HUES6 (cell line): ENCODE results near the gene BMAL1.

ENCODE experiments used
- H3K27ac ChIP-seq: 2 replicates; pipeline ENCODE4 v1.7.0; 2013; ENCODE audit warnings: low read depth, mild to moderate bottlenecking, low read length, inconsistent platforms
- H3K27me3 ChIP-seq: 2 replicates; pipeline ENCODE4 v1.6.1; 2013; ENCODE audit warnings: low read length; ENCODE audit not compliant: control insufficient read depth, insufficient read depth
- H3K36me3 ChIP-seq: 2 replicates; pipeline ENCODE4 v1.6.1; 2013; ENCODE audit warnings: low read length; ENCODE audit not compliant: control insufficient read depth, insufficient read depth
- H3K4me1 ChIP-seq: 2 replicates; pipeline ENCODE4 v1.6.1; 2013; ENCODE audit warnings: low read length; ENCODE audit not compliant: control insufficient read depth, insufficient read depth
- H3K4me3 ChIP-seq: 2 replicates; pipeline ENCODE4 v1.5.1; 2013; ENCODE audit warnings: low read depth, low read length
- H3K9ac ChIP-seq: one replicate; pipeline ENCODE4 v1.6.1; 2013; ENCODE audit warnings: mild to moderate bottlenecking, low read length
- H3K9me3 ChIP-seq: 2 replicates; pipeline ENCODE4 v1.6.1; 2013; ENCODE audit warnings: low read depth, low read length; ENCODE audit not compliant: control insufficient read depth, insufficient read depth

Gene BMAL1

DNA sequence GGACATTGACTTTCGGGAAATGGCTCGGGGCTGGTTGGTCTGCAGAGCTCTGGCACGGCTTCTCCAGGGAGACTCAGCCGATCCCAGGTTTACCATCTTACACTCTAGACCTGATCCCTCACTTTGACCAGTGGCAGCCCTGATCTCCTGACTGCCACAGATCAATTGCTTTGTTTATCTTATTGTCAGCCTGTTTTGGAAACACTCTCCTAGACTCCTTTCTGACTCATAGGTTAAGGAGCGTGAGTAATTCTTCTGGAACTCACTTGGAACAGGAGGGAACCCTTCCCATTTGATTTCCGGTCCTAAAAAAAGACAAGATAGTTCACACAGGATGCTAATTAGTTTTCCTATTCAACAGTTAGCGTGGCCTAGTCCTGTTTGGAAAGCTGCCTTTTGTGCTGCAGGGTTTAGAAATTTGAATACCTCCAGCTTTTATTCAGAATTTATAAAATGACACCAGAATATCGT lies 16.0 kb upstream of the BMAL1 start:
- H3K4me1 ChIP-seq, result peaks cover 52% of the 10 kb centered on the region
- H3K27me3 ChIP-seq, result no peaks in the 10 kb centered on the region
- H3K27ac ChIP-seq, result peak overlapping the region; percentile 43; the same call in 1 of the 2 replicates
- no peaks in the 10 kb centered on the region for H3K36me3 ChIP-seq
- H3K4me3 ChIP-seq, result no peak overlapping the region
- peak overlapping the region; percentile 11 for H3K9ac ChIP-seq
- no peaks in the 10 kb centered on the region for H3K9me3 ChIP-seq

DNA sequence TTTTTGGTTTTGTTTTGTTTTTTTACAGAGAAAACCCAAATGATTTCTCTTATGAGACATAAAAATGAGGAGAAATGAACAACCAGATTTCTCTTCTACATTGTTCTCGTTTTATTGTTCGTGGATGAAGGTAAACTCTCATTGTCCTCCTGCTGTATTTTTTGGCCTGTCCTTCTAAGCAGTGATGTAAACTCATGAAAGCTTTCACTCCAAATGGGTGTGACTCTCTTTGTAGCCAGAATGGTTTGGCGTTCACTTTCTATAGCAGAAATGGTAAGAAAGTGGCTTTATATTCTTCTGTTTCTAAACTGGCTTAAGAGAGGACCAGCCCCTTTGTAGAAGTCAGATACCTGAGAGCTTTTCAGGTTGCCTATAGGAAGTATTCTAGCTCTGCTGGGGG lies 15.5 kb upstream of the BMAL1 start:
- Histone ChIP-seq H3K27ac (peak overlapping the region; percentile 43; the same call in 1 of the 2 replicates), H3K9ac (no peak overlapping the region)

DNA sequence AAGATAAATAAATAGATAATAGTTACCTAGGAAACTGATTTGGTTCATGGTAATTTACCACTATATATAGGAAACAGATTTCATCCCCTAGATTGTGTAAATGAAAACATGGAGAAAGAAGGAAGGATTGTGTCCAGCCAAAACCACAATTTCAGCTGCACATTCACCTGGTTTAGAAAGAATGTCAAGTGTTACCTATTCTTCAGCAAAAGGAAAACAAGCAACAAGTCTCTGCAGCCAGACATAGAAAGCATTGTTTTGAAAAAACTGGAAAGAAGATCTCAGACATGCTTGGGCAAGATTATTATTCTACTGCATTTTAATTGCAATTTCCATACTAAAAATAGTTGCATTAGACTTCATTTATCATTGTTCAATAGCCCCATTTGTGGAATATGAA lies 8.8 kb upstream of the BMAL1 start:
- Histone ChIP-seq H3K9me3 (no peaks in the 10 kb centered on the region), H3K4me3 (no peak overlapping the region), H3K4me1 (peaks cover 10% of the 10 kb centered on the region), H3K9ac (no peak overlapping the region), H3K36me3 (no peaks in the 10 kb centered on the region), H3K27ac (no peak overlapping the region), H3K27me3 (peaks cover 18% of the 10 kb centered on the region)

More for the DNA sequence above, 15.5 kb upstream of the BMAL1 start:
- no peaks in the 10 kb centered on the region for H3K9me3 ChIP-seq
- H3K36me3 ChIP-seq, result no peaks in the 10 kb centered on the region
- H3K4me1 ChIP-seq, result peaks cover 52% of the 10 kb centered on the region
- H3K4me3 ChIP-seq, result no peak overlapping the region
- no peaks in the 10 kb centered on the region for H3K27me3 ChIP-seq

DNA sequence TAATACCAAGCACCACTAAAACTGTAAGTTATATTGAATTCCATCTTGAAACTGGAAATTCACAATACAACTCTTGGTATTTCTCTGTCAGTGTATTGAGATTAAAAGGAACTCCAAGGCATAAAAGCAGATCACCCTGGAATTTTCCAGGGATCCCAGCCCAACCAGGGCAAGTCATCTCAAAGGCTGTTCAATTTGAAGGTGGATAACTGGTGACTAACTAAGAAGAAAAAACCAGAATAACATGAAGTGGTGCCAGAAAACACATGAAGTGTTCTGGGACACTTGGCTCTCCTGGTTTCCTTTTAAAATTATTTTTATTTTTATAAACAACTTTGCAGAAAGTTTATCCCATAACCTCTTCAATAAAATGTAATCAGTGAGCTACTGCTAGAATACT lies 7.8 kb upstream of the BMAL1 start:
- Histone ChIP-seq H3K27me3 (peaks cover 28% of the 10 kb centered on the region), H3K9me3 (no peaks in the 10 kb centered on the region), H3K4me3 (no peak overlapping the region), H3K27ac (no peak overlapping the region), H3K36me3 (no peaks in the 10 kb centered on the region), H3K4me1 (peaks cover 4% of the 10 kb centered on the region), H3K9ac (no peak overlapping the region)

DNA sequence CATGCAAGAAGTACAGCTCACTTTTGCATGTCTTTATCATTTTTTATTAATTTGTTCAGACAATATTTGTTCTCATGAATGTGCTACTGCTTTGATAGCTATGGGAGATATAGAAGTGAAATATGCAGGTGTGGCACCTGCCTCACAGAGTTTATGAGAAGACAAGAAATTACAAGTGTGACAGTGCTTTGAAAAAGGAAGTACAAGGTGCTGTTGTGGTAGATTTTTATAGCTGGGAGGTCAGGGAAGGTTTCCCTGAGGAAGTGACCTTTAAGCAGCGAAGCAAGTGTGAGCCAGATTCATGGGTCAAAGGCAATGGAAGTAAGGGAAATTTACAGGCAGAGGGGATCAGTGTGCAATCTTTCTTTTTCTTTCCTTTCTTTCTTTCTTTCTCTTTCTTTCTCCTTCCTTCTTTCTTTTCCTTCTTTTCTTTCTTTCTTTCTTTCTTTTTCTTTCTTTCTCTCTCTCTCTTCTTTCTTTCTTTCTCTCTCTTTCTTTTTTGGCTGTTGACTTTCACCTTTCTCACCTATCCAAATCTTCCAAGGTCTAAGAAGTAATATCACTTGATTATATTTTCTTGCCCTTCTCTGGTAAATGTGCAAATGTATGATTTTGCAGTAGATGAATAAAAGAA lies 6.4 kb upstream of the BMAL1 start:
- Histone ChIP-seq H3K4me1 (no peaks in the 10 kb centered on the region), H3K9me3 (no peaks in the 10 kb centered on the region), H3K36me3 (no peaks in the 10 kb centered on the region), H3K27me3 (peaks cover 42% of the 10 kb centered on the region), H3K4me3 (no peak overlapping the region), H3K9ac (no peak overlapping the region), H3K27ac (no peak overlapping the region)

DNA sequence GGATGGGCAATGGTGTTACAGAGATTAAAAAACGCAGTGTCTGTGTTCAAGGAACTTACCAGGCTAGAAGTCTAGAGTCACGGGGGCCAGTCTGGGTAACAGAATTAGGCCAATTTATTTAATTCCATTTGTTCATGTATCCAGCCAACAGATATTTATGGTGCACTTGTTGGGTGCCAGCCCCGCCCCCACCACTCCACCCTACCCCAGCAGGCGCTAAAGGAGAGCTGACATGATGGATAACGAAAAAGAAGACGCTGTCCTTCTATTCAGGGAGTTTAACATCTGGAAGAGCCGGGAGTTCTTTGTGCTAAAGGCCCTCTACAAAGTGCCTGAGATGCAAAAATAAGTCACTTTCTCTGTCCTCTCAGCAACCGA lies 1.1 kb upstream of the BMAL1 start:
- peak overlapping the region; percentile 62 for H3K9ac ChIP-seq
- H3K36me3 ChIP-seq, result no peaks in the 10 kb centered on the region
- peaks cover 3% of the 10 kb centered on the region; the same call in 1 of the 2 replicates for H3K4me1 ChIP-seq
- no peak overlapping the region for H3K27ac ChIP-seq
- H3K4me3 ChIP-seq, result peak overlapping the region; percentile 81
- H3K9me3 ChIP-seq, result no peaks in the 10 kb centered on the region
- H3K27me3 ChIP-seq, result peaks cover 83% of the 10 kb centered on the region

DNA sequence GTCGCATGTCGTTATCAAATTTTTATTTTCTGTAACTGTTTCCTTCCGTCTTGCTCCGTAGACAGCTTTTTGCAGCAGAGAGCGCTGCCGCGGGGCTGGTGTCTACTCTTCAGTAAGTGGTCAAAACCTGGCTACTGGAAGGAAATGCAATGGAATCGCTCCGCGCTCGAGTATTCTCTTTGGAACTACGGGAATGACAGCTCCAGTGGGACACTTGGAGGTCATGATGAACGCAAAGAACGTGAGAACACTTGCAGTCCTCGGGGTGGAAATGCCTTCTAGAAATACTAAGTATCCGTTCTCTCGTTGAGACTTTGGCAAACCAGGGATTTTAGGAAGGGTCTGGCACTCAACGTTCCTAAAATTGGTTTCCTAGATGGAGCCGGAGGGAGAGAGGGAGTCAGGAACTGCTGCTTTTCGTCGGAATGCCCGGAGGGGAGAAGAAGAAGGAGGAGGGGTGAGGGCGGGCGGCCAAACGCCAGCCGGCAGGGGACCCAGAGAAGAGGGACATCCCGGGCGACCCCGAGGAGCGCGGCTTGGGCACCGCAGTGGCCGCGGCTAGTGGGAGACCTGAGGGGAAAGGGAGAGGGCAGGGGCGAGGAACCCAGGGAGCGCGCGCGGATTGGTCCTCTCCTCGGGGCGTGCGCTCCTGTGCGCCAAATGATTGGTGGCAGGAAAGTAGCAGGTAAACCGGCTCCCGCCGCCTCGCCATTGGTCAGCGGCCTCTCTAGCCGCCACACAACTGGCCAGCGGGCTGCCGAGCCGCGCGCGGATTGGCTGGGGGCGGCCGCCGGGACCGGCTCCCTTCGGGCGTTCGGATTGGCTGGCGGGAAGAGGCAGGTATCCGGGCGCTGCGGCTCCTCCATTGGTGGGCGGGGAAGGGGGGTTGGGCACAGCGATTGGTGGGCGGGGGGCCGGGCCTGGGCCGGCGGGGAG lies 490 bp upstream of the BMAL1 start:
- H3K9me3 ChIP-seq, result no peaks in the 10 kb centered on the region
- no peaks in the 10 kb centered on the region for H3K36me3 ChIP-seq
- peaks cover 8% of the 10 kb centered on the region; the same call in 1 of the 2 replicates for H3K4me1 ChIP-seq
- H3K27ac ChIP-seq, result no peak overlapping the region
- peak overlapping the region; percentile 62 for H3K9ac ChIP-seq
- peaks cover 90% of the 10 kb centered on the region for H3K27me3 ChIP-seq
- peak overlapping the region; percentile 81 for H3K4me3 ChIP-seq

DNA sequence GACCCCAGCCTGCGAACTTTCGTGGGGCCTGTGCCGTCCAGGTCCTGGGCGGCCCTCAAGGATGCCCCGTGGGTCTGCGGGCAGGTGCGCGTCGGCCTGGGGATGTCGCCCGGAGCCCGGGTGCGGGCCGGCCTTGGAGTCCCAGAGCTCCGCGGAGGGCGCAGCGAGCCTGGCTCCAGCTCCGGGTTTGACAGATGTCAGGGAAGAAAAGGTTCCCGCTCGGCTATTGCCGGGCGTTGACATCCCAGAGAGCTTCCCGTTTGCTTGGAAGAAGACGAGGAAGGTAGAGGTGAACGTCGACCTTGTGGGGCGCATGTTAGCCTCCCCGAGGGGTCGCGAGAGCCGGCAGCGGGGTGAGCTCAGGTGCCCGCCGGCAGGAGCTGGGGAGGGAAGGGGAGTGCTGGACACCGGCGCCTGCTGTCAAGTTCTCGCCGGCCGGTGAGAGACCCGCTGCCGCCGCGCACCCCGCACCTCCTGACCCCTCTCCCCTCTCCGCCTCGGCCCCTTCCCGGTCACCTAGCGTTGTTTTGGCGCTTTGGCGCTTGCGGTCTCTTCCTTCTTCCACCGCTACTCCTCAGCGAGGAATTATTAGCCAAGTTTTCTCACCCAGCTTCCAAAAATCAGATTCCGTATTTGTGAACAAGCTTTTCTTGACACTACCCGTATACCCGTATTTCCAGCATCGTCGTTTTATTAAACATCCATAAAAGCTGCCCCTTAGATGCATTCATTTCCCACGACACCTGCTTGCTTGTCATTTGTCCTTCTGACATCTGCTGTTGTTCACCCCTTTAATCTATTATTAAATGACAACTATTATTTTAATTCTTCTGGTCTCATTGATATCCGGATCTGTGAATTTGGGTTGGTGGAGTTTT lies 1.3 kb downstream of the BMAL1 start:
- peak overlapping the region; percentile 77 for H3K4me3 ChIP-seq
- H3K27me3 ChIP-seq, result peaks cover 79% of the 10 kb centered on the region
- H3K4me1 ChIP-seq, result peaks cover 22% of the 10 kb centered on the region
- peak overlapping the region; percentile 29 for H3K9ac ChIP-seq
- H3K36me3 ChIP-seq, result no peaks in the 10 kb centered on the region
- no peaks in the 10 kb centered on the region for H3K9me3 ChIP-seq
- H3K27ac ChIP-seq, result no peak overlapping the region

DNA sequence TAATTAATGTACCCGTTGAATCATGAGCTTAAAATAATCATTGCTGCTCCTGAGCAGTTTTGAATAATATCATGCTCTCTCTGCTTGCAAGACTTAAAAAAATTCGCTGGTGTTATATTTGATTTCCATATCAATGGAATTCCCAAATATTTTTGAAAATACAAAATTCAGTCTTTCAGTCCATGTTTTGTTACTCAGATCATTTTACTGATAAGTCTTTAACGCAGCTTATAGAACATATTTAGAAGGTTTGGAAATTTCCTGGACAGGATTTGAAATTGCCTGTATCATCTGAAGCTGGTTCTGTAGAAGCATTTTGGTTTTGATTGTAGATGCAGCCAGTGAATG lies 1.9 kb downstream of the BMAL1 start:
- no peak overlapping the region for H3K27ac ChIP-seq
- no peak overlapping the region for H3K9ac ChIP-seq
- H3K36me3 ChIP-seq, result no peaks in the 10 kb centered on the region
- H3K4me1 ChIP-seq, result peaks cover 24% of the 10 kb centered on the region
- H3K27me3 ChIP-seq, result peaks cover 72% of the 10 kb centered on the region
- no peak overlapping the region for H3K4me3 ChIP-seq
- no peaks in the 10 kb centered on the region for H3K9me3 ChIP-seq

DNA sequence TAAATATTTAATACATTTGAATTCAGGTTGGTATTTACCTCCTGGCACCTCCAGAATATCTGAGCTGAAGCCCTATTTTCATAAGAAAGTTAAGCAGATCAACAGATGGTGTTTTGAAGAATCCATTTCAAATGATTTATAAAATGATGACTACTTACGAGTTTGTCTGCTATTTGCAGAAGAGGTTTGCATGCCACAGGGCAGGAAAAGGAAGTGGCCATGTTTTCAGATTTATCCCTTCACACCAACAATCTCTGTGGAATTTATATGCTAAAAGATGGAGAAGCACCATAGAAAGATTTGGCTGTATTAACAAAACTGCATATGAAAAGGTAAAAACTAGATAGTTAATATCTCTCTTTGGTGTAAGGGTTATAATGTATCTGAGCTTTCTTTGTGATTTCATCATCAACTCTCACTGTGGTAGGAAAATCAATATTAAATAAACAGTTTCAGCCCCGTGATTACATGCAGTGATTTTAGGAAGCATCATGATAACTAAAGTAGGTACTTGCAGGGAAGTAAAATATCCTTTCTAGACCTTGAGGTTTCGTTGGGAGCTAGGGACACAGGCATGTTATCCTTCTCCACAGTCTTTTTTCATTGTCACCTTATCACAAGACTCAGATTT lies 2.6 kb downstream of the BMAL1 start:
- Histone ChIP-seq H3K4me1 (peaks cover 29% of the 10 kb centered on the region), H3K9ac (no peak overlapping the region), H3K4me3 (no peak overlapping the region), H3K36me3 (no peaks in the 10 kb centered on the region), H3K27ac (no peak overlapping the region), H3K9me3 (no peaks in the 10 kb centered on the region), H3K27me3 (peaks cover 65% of the 10 kb centered on the region)
